NCI-H82 treated with DMSO at 0.1 percent for 48 hours (cell line): ENCODE results near the gene DMRTB1.
A peak's percentile ranks its signal among the peaks of the same experiment; 100 is the strongest.

Experiments used
- DNase-seq: peaks from one replicate; lab custom pipeline; 2025; ENCODE audit not compliant: unreplicated experiment; lab: John Stamatoyannopoulos, UW

DMRTB1 gene

GRCh38 chr1:53484705-53485477 is 25.7 kb downstream of the DMRTB1 start:
- DNase-seq: no peak

- DNase-seq: peak; percentile 72
Measured at GRCh38 chr1:53485478-53486394, 26.5 kb downstream of the DMRTB1 start.

GRCh38 chr1:53486395-53487026 is 27.3 kb downstream of the DMRTB1 start:
- DNase-seq: no peak

- no peak for DNase-seq
Measured at GRCh38 chr1:53490351-53490750, 31.2 kb downstream of the DMRTB1 start.

GRCh38 chr1:53495633-53496345 is 36.6 kb downstream of the DMRTB1 start:
- DNase-seq: no peak

- no peak for DNase-seq
Measured at GRCh38 chr1:53498555-53499131, 39.4 kb downstream of the DMRTB1 start.

- no peak for DNase-seq
Measured at GRCh38 chr1:53499257-53500203, 40.3 kb downstream of the DMRTB1 start.

- no peak for DNase-seq
Measured at GRCh38 chr1:53500204-53501064, 41.2 kb downstream of the DMRTB1 start.

GRCh38 chr1:53501065-53502005 is 42.1 kb downstream of the DMRTB1 start:
- no peak for DNase-seq

- peak; percentile 79 for DNase-seq
Measured at GRCh38 chr1:53502641-53503432, 43.6 kb downstream of the DMRTB1 start.

GRCh38 chr1:53503433-53504217 is 44.4 kb downstream of the DMRTB1 start:
- DNase-seq: no peak

GRCh38 chr1:53504901-53505300 is 45.7 kb downstream of the DMRTB1 start:
- no peak for DNase-seq

- no peak for DNase-seq
Measured at GRCh38 chr1:53505401-53505800, 46.2 kb downstream of the DMRTB1 start.

- no peak for DNase-seq
Measured at GRCh38 chr1:53505891-53506290, 46.7 kb downstream of the DMRTB1 start.

- DNase-seq: no peak
Measured at GRCh38 chr1:53506355-53507050, 47.3 kb downstream of the DMRTB1 start.
